ENCODE measurements around the gene TSG101. TPM values are rescaled to one million over a fixed set of nuclear protein-coding genes. Genes with fewer than 3 reads are reported as not detected.

TSG101 gene
- total and polyA plus RNA-seq, 2 experiments from 2014 or later: 117 to 152 TPM

GRCh38 chr11:18563090-18563730 lies 36.5 kb upstream of the TSG101 start:
- H3K27me3 ChIP-seq: no peaks in the 10 kb centered on the region
- H3K4me3 ChIP-seq: no peak overlapping the region
- H3K9me3 ChIP-seq (ENCODE audit: low read depth): no peaks in the 10 kb centered on the region
- H3K27ac ChIP-seq: no peak overlapping the region
- no peak for DNase-seq (ENCODE audit: low read depth in 1 of 2, low spot score in 1 of 2)
- TF ChIP-seq CTCF (IDR thresholded peaks at IDR 0.05; ENCODE audit: low read depth, low read length): no peak
- H3K4me1 ChIP-seq (ENCODE audit: low read depth): no peaks in the 10 kb centered on the region
- H3K36me3 ChIP-seq: peaks cover 9% of the 10 kb centered on the region

GRCh38 chr11:18548001-18548400 lies 21.3 kb upstream of the TSG101 start:
- no peak for DNase-seq (ENCODE audit: low read depth in 1 of 2, low spot score in 1 of 2)
- no peak overlapping the region for H3K4me3 ChIP-seq
- H3K4me1 ChIP-seq (ENCODE audit: low read depth): no peaks in the 10 kb centered on the region
- no peaks in the 10 kb centered on the region for H3K27me3 ChIP-seq
- TF ChIP-seq CTCF (IDR thresholded peaks at IDR 0.05; ENCODE audit: low read depth, low read length): no peak
- H3K27ac ChIP-seq: no peak overlapping the region
- H3K36me3 ChIP-seq: peaks cover 16% of the 10 kb centered on the region
- no peaks in the 10 kb centered on the region for H3K9me3 ChIP-seq (ENCODE audit: low read depth)

- Histone ChIP-seq H3K27ac (no peak overlapping the region), H3K36me3 (peaks cover 11% of the 10 kb centered on the region), H3K9me3 (ENCODE audit: low read depth) (no peaks in the 10 kb centered on the region), H3K27me3 (no peaks in the 10 kb centered on the region), H3K4me3 (no peak overlapping the region), H3K4me1 (ENCODE audit: low read depth) (no peaks in the 10 kb centered on the region)
- peak; percentile 40 for TF ChIP-seq CTCF (IDR thresholded peaks at IDR 0.05; ENCODE audit: low read depth, low read length)
- peak; percentile 20 to 27 for DNase-seq (ENCODE audit: low read depth in 1 of 2, low spot score in 1 of 2)
These were observed 13.7 kb upstream of the TSG101 start for GRCh38 chr11:18540207-18541009.

- no peaks in the 10 kb centered on the region for H3K4me1 ChIP-seq (ENCODE audit: low read depth)
- no peak for TF ChIP-seq CTCF (IDR thresholded peaks at IDR 0.05; ENCODE audit: low read depth, low read length)
These were observed 9.5 kb upstream of the TSG101 start for GRCh38 chr11:18536209-18536608.

GRCh38 chr11:18534245-18534644 lies 7.5 kb upstream of the TSG101 start:
- no peak for DNase-seq (ENCODE audit: low read depth in 1 of 2, low spot score in 1 of 2)
- Histone ChIP-seq H3K27ac (no peak overlapping the region), H3K9me3 (ENCODE audit: low read depth) (no peaks in the 10 kb centered on the region), H3K36me3 (peaks cover 7% of the 10 kb centered on the region), H3K4me3 (no peak overlapping the region), H3K4me1 (ENCODE audit: low read depth) (no peaks in the 10 kb centered on the region), H3K27me3 (no peaks in the 10 kb centered on the region)
- no peak for TF ChIP-seq CTCF (IDR thresholded peaks at IDR 0.05; ENCODE audit: low read depth, low read length)

More at GRCh38 chr11:18536209-18536608, 9.5 kb upstream of the TSG101 start:
- Histone ChIP-seq H3K36me3 (peaks cover 7% of the 10 kb centered on the region), H3K4me3 (no peak overlapping the region), H3K27ac (no peak overlapping the region), H3K9me3 (ENCODE audit: low read depth) (no peaks in the 10 kb centered on the region), H3K27me3 (no peaks in the 10 kb centered on the region)
- no peak for DNase-seq (ENCODE audit: low read depth in 1 of 2, low spot score in 1 of 2)

Measured in cardiac muscle cell (in vitro differentiated cells and primary cell).